ENCODE results near the gene GTF2A2.
A peak's percentile ranks its signal among the peaks of the same experiment; 100 is the strongest.

The GTF2A2 gene

GRCh38 chr15:59609730-59610712, 47.3 kb downstream of the GTF2A2 start:
- DNase-seq (ENCODE audit: low spot score), result no peak
- FAIRE-seq, result no peak

- FAIRE-seq, result no peak
Observed at GRCh38 chr15:59605994-59606393, 51.3 kb downstream of the GTF2A2 start.

GRCh38 chr15:59598461-59598860, 58.9 kb downstream of the GTF2A2 start:
- no peak for FAIRE-seq
- no peak for DNase-seq (ENCODE audit: low spot score)

More at GRCh38 chr15:59605994-59606393, 51.3 kb downstream of the GTF2A2 start:
- no peak for DNase-seq (ENCODE audit: low spot score)

GRCh38 chr15:59596640-59597039, 60.7 kb downstream of the GTF2A2 start:
- DNase-seq (ENCODE audit: low spot score) (no peak), FAIRE-seq (no peak)

- FAIRE-seq (peak; percentile 60), DNase-seq (ENCODE audit: low spot score) (peak; percentile 76)
Observed at GRCh38 chr15:59595434-59595915, 61.8 kb downstream of the GTF2A2 start.

- DNase-seq (ENCODE audit: low spot score), result no peak
- FAIRE-seq, result no peak
Observed at GRCh38 chr15:59594991-59595390, 62.3 kb downstream of the GTF2A2 start.

- peak; percentile 99 for DNase-seq (ENCODE audit: low spot score)
- peak; percentile 98 for FAIRE-seq
Observed at GRCh38 chr15:59594493-59594942, 62.8 kb downstream of the GTF2A2 start.

- no peak for DNase-seq (ENCODE audit: low spot score)
- no peak for FAIRE-seq
Observed at GRCh38 chr15:59591356-59591755, 66.0 kb downstream of the GTF2A2 start.

- FAIRE-seq, result no peak
- DNase-seq (ENCODE audit: low spot score), result no peak
Observed at GRCh38 chr15:59590027-59590426, 67.3 kb downstream of the GTF2A2 start.
